SK-N-MC (cell line): ENCODE data around the gene GMDS.

Experiments
- DNase-seq: peaks from one replicate; pipeline ENCODE4 v3.0.0-alpha.2; 2011; ENCODE audit warnings: low read depth, low spot score
- H3K27ac ChIP-seq: fragments of 200-600 bp; sonication (generic); 2 replicates; pipeline ENCODE4 v1.5.1; 2016; ENCODE audit warnings: mixed run types
- H3K36me3 ChIP-seq: fragments of 200-600 bp; sonication (generic); 2 replicates; pipeline ENCODE4 v1.6.1; 2017; ENCODE audit warnings: antibody characterized with exemption, low read length, mixed read lengths; ENCODE audit not compliant: insufficient read depth
- H3K4me3 ChIP-seq: fragments of 200-600 bp; sonication (generic); 2 replicates; pipeline ENCODE4 v1.5.1; 2016
- H3K9ac ChIP-seq: fragments of 200-600 bp; sonication (generic); 2 replicates; pipeline ENCODE4 v1.8.0; 2017; ENCODE audit warnings: mixed run types, mixed read lengths; ENCODE audit not compliant: insufficient read length
- H3K9me3 ChIP-seq: fragments of 200-600 bp; sonication (generic); 2 replicates; pipeline ENCODE4 v1.6.1; 2017; ENCODE audit warnings: low read depth, mild to moderate bottlenecking, antibody characterized with exemption, low read length, moderate library complexity, mixed read lengths
- EZH2 ChIP-seq: fragments of 200-600 bp; sonication (generic); IDR thresholded peaks from one replicate; pipeline ENCODE4 v1.6.1; 2017; ENCODE audit warnings: antibody characterized with exemption
- FOXP2 ChIP-seq: optimal IDR thresholded peaks from 2 replicates; pipeline ENCODE3; 2011; ENCODE audit warnings: mild to moderate bottlenecking, moderate library complexity; ENCODE audit not compliant: insufficient read depth; ENCODE audit errors: extremely low read length, control extremely low read depth
- POLR2AphosphoS5 ChIP-seq: IDR thresholded peaks from 2 replicates; pipeline ENCODE4 v1.6.1; 2012; ENCODE audit warnings: mild to moderate bottlenecking, low read depth, low read length, borderline replicate concordance

Gene GMDS

DNA sequence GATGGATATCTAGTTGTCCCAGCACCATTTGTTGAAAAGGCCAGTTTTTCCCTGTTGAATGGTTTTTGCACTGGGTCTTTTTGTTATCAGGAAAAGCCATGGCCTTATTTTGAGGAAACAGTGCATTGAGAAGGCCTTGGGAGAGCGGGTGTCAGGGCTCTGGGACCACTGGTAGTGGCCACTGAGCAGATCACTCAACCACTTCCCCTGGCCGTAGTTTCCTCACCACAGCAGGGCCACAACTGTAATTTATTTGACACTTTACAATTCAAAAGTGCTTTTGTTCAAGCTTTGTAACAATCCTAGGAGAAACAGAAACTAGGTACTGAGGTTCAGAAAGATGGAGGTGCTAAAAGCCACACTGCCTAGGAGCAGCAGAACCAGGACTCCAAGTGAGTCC is 281.8 kb downstream of the GMDS start:
- no peak for TF ChIP-seq FOXP2
- no peak for TF ChIP-seq POLR2AphosphoS5
- no peak for TF ChIP-seq EZH2
- Histone ChIP-seq H3K9ac (no peak overlapping the region), H3K36me3 (no peaks in the 10 kb centered on the region), H3K9me3 (no peaks in the 10 kb centered on the region), H3K27ac (no peak overlapping the region), H3K4me3 (no peak overlapping the region)
- DNase-seq, result no peak

- H3K9me3 ChIP-seq, result no peaks in the 10 kb centered on the region
- no peaks in the 10 kb centered on the region for H3K36me3 ChIP-seq
- no peak overlapping the region for H3K27ac ChIP-seq
- H3K4me3 ChIP-seq, result no peak overlapping the region
- H3K9ac ChIP-seq, result no peak overlapping the region
- no peak for TF ChIP-seq POLR2AphosphoS5
- no peak for TF ChIP-seq FOXP2
- no peak for TF ChIP-seq EZH2
- DNase-seq, result no peak
These were observed 283.2 kb downstream of the GMDS start for GRCh38 chr6:1962201-1962600.

GRCh38 chr6:1960486-1961142 is 284.8 kb downstream of the GMDS start:
- no peak for DNase-seq
- H3K4me3 ChIP-seq, result no peak overlapping the region
- H3K27ac ChIP-seq, result no peak overlapping the region
- no peaks in the 10 kb centered on the region for H3K9me3 ChIP-seq
- no peak overlapping the region for H3K9ac ChIP-seq
- no peak for TF ChIP-seq POLR2AphosphoS5
- TF ChIP-seq FOXP2, result no peak
- no peak for TF ChIP-seq EZH2
- H3K36me3 ChIP-seq, result no peaks in the 10 kb centered on the region

DNA sequence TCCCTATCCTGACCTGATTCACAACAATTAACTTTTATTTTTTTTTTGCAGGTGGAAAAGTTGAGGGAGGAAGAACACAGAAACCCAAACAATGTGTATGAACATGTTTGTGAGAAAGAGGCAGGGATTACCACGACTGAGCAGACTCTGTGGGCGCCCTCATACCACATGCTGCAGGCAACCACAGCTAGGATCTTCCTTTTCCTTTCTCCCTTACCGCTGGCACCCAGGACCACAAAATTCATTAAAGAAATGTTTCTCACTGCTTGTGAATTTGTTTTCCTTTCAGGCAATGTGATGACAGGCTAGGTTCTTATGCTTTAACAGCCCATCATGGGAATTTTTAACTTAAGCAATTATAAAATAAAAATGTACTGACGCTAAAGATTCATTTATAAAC is 287.1 kb downstream of the GMDS start:
- no peaks in the 10 kb centered on the region for H3K9me3 ChIP-seq
- no peak for DNase-seq
- no peak overlapping the region for H3K4me3 ChIP-seq
- no peaks in the 10 kb centered on the region for H3K36me3 ChIP-seq
- H3K27ac ChIP-seq, result no peak overlapping the region
- H3K9ac ChIP-seq, result no peak overlapping the region
- TF ChIP-seq POLR2AphosphoS5 (no peak), EZH2 (no peak), FOXP2 (no peak)

- Histone ChIP-seq H3K36me3 (no peaks in the 10 kb centered on the region), H3K9me3 (no peaks in the 10 kb centered on the region), H3K4me3 (no peak overlapping the region), H3K27ac (no peak overlapping the region), H3K9ac (no peak overlapping the region)
- no peak for DNase-seq
- no peak for TF ChIP-seq FOXP2
- no peak for TF ChIP-seq POLR2AphosphoS5
- TF ChIP-seq EZH2, result no peak
These were observed 287.7 kb downstream of the GMDS start for GRCh38 chr6:1957746-1958145.

GRCh38 chr6:1952740-1953360 is 292.6 kb downstream of the GMDS start:
- no peak overlapping the region for H3K4me3 ChIP-seq
- TF ChIP-seq EZH2 (no peak), FOXP2 (no peak)
- H3K9me3 ChIP-seq, result no peaks in the 10 kb centered on the region
- no peak overlapping the region for H3K27ac ChIP-seq
- no peak for DNase-seq
- no peak overlapping the region for H3K9ac ChIP-seq
- H3K36me3 ChIP-seq, result no peaks in the 10 kb centered on the region

- Histone ChIP-seq H3K36me3 (no peaks in the 10 kb centered on the region), H3K9me3 (no peaks in the 10 kb centered on the region), H3K27ac (no peak overlapping the region), H3K9ac (no peak overlapping the region), H3K4me3 (no peak overlapping the region)
- no peak for DNase-seq
- no peak for TF ChIP-seq EZH2
- no peak for TF ChIP-seq POLR2AphosphoS5
- no peak for TF ChIP-seq FOXP2
These were observed 294.8 kb downstream of the GMDS start for GRCh38 chr6:1950631-1951030.

DNA sequence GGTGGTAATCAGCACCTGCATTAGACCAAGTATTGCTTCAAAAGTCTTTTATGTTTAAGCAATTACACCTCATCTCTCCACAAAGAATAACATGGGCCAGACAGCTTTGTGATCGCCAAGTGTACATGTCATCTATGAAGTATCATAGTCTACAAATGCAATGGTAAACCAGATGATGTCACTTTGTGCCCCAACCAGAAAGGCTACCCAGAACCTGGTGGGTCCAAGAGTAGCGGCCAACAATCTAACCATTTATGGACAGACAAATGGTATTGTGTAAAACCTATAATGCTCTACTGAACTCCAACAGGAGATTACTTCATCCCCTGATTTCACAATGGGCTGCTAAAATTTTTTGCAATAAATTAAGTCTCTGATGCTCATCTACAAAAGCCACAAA is 295.9 kb downstream of the GMDS start:
- TF ChIP-seq FOXP2 (no peak), POLR2AphosphoS5 (no peak), EZH2 (no peak)
- Histone ChIP-seq H3K9me3 (no peaks in the 10 kb centered on the region), H3K4me3 (no peak overlapping the region), H3K27ac (no peak overlapping the region), H3K36me3 (no peaks in the 10 kb centered on the region), H3K9ac (no peak overlapping the region)
- DNase-seq, result no peak

DNA sequence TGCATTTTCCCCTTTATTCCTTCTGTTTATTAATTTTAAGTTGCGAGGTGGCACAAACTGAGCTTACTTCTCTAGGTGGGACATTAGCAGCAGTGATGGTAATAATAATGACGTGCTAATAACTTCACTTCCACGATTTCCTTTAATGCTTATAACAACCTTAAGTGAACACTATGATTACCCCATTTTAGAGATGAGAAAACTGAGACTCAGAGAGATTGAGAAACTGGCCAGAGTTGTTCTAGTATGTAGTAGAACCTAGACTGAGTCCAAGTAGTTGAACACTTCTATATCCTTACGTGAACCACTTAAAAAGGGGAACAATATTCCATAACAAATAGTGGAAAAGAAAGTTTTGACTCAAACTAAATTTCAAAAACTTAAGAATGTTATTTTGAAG is 297.5 kb downstream of the GMDS start:
- Histone ChIP-seq H3K9me3 (no peaks in the 10 kb centered on the region), H3K9ac (no peak overlapping the region), H3K4me3 (no peak overlapping the region), H3K27ac (no peak overlapping the region), H3K36me3 (no peaks in the 10 kb centered on the region)
- no peak for DNase-seq
- TF ChIP-seq EZH2 (no peak), FOXP2 (no peak), POLR2AphosphoS5 (no peak)
